ENCODE measurements around the gene ZNG1E. TPM values are rescaled to one million over a fixed set of nuclear protein-coding genes. Genes with fewer than 3 reads are reported as not detected.

The ZNG1E gene
- total RNA-seq = 28.7 and 48.4 TPM in 2 replicates

DNA sequence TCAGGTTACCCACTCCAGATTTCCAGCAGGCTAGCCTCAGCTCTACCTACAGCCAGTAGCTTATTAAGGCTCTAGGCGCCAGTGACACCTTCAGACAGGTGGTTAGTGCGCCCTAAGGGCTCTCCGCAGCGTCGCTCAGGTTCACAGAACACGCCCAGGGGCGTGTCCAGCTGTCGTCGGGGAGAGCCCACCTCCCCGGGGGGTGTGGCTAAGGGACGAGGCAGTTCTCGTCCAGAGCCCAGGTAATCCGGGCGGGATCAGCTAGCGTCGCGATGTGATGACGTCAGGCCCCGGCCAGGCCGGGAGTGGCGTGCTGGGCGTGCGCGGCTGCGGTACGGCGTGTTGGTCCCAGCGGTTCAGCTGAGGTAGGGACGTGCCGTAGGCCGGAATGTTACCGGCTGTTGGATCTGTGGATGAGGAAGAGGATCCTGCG is at the start of gene ZNG1E:
ZNG1E (plus strand) TSS at position 340 of the 433 bp plus-strand sequence; CDS start at position 389, 49 bp downstream.

DNA sequence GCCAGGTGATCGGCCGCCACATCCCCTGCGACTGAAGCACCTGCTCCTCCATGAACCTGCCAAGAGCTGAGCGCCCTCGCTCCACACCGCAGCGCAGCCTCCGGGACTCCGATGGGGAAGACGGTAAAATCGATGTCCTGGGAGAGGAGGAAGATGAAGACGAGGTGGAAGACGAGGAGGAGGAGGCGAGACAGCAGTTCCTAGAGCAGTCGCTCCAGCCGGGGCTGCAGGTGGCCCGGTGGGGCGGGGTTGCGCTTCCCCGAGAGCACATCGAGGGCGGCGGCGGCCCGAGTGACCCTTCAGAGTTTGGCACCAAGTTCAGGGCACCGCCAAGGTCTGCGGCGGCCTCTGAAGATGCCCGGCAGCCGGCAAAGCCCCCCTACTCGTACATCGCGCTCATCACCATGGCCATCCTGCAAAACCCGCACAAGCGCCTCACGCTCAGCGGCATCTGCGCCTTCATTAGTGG is 61.4 kb downstream of the ZNG1E start, which contains the start of gene FOXD4L4:
FOXD4L4 (plus strand) TSS at position 51 of the 469 bp plus-strand sequence; CDS start at position 51, 0 bp downstream.

Other genes with a start within 250 kb of the ZNG1E start
- gene FOXD4L4, start 61.2 kb downstream of the ZNG1E start, total RNA-seq = 0.22 and 0.37 TPM in 2 replicates